A673 (cell line): Measurements from ENCODE around the gene FAM210B.

Experiments
- EZH2 ChIP-seq: fragments of 200-600 bp; sonication (generic); IDR thresholded peaks from 2 replicates; pipeline ENCODE4 v1.6.1; 2017; ENCODE audit warnings: borderline replicate concordance, low read depth, mild to moderate bottlenecking, mixed read lengths, antibody characterized with exemption, low read length; ENCODE audit not compliant: poor library complexity, severe bottlenecking
- TF ChIP-seq, protein P1 (sequence below): fragments of 300-800, 200-600 bp; sonication (generic); conservative IDR thresholded peaks from 2 replicates; pipeline ENCODE4 v1.5.1; 2017; ENCODE audit warnings: low read depth, mild to moderate bottlenecking, antibody characterized with exemption, low read length, moderate library complexity, mixed read lengths

- TF ChIP-seq, protein P1, sequence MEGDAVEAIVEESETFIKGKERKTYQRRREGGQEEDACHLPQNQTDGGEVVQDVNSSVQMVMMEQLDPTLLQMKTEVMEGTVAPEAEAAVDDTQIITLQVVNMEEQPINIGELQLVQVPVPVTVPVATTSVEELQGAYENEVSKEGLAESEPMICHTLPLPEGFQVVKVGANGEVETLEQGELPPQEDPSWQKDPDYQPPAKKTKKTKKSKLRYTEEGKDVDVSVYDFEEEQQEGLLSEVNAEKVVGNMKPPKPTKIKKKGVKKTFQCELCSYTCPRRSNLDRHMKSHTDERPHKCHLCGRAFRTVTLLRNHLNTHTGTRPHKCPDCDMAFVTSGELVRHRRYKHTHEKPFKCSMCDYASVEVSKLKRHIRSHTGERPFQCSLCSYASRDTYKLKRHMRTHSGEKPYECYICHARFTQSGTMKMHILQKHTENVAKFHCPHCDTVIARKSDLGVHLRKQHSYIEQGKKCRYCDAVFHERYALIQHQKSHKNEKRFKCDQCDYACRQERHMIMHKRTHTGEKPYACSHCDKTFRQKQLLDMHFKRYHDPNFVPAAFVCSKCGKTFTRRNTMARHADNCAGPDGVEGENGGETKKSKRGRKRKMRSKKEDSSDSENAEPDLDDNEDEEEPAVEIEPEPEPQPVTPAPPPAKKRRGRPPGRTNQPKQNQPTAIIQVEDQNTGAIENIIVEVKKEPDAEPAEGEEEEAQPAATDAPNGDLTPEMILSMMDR = no peak
- TF ChIP-seq EZH2 = no peak
These were observed 51.2 kb downstream of the FAM210B start for GRCh38 chr20:56409956-56410355.
